ENCODE results near the gene TTN. TPM values are rescaled to one million over a fixed set of nuclear protein-coding genes. Genes with fewer than 3 reads are reported as not detected.

Gene TTN
- total and polyA plus RNA-seq, 3 donors from 2014 or later: 2.6 to 49.1 (median 30.8) TPM

DNA sequence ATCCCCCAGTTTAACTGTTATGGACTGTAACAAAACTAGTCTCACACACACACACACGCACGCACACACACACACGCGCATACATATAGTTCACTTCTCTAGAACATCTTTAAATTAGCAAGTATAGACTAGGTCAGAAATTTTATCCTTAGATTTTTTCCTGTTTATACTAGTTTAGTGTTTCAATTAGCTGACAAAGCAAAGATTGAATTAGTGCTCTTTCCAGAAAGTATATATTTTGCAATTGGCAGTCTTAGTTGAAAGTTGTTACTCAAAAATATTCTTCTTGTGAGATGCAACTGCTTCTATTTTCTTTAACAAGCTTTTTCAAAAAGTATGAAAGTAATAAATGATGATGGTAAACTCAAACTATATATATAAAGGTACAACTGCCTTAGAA, 304.5 kb downstream of the TTN start:
- no peak for DNase-seq
- H3K27ac ChIP-seq: no peak overlapping the region
- no peaks in the 10 kb centered on the region for H3K27me3 ChIP-seq
- no peak for TF ChIP-seq POLR2A (IDR thresholded peaks at IDR 0.05)
- TF ChIP-seq, protein P1, sequence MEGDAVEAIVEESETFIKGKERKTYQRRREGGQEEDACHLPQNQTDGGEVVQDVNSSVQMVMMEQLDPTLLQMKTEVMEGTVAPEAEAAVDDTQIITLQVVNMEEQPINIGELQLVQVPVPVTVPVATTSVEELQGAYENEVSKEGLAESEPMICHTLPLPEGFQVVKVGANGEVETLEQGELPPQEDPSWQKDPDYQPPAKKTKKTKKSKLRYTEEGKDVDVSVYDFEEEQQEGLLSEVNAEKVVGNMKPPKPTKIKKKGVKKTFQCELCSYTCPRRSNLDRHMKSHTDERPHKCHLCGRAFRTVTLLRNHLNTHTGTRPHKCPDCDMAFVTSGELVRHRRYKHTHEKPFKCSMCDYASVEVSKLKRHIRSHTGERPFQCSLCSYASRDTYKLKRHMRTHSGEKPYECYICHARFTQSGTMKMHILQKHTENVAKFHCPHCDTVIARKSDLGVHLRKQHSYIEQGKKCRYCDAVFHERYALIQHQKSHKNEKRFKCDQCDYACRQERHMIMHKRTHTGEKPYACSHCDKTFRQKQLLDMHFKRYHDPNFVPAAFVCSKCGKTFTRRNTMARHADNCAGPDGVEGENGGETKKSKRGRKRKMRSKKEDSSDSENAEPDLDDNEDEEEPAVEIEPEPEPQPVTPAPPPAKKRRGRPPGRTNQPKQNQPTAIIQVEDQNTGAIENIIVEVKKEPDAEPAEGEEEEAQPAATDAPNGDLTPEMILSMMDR (IDR thresholded peaks at IDR 0.05): no peak
- H3K4me3 ChIP-seq: no peak overlapping the region
- 89 to 97% methylated on average over 4 of the region's 4 CpGs for WGBS, 2 donors
- no peaks in the 10 kb centered on the region for H3K36me3 ChIP-seq (ENCODE audit: low read depth, missing control alignments)
- H3K9me3 ChIP-seq: no peaks in the 10 kb centered on the region
- no peaks in the 10 kb centered on the region for H3K4me1 ChIP-seq
- intact Hi-C loops (cut with DNase I; ENCODE audit: low total_unique reads): no loop called here

DNA sequence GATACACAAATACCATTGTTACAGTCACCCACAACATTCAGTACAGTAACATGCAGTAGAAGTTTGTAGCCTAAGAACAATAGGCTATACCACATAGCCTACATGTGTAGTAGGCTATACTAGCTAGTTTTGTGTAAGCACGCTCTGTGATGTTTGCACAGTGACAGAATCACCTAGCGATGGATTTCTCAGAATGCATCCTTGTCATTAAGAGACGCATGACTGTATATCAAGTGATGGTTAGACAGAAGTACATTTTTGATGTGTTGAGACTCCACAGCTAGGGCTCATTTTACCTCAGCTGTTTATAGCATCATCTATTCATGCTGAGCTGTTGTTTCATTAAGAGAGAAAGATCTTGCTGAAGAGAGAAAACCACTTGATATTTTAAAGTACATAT, 307.6 kb downstream of the TTN start:
- 94 to 100% methylated on average over 3 of the region's 3 CpGs for WGBS, 2 donors
- peaks cover 5% of the 10 kb centered on the region for H3K36me3 ChIP-seq (ENCODE audit: low read depth, missing control alignments)
- TF ChIP-seq, protein P1 (IDR thresholded peaks at IDR 0.05): no peak
- no peak for TF ChIP-seq POLR2A (IDR thresholded peaks at IDR 0.05)

DNA sequence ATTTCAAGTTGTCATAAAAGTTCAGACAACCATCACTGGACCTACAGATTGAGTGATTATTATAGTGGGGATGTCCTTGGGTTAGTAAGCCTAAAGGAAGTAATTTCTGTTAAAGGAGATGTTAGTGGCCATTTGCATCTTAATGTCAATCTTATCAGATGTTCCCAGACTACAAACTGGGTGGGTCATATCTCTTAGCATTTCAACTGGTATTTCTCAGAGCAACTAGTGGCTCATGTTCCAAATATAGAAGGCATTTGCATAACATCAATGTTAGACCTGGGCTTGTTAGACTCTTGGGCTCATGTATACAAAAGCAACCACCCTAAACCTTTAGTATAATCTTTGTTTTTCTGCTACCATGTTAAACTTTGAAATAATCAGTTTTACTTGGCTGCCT, 309.1 kb downstream of the TTN start:
- TF ChIP-seq, protein P1 (IDR thresholded peaks at IDR 0.05): no peak
- TF ChIP-seq POLR2A (IDR thresholded peaks at IDR 0.05): no peak
- peaks cover 5% of the 10 kb centered on the region for H3K4me1 ChIP-seq
- H3K27me3 ChIP-seq: no peaks in the 10 kb centered on the region
- intact Hi-C loops (cut with DNase I; ENCODE audit: low total_unique reads): no loop called here
- peaks cover 5% of the 10 kb centered on the region for H3K36me3 ChIP-seq (ENCODE audit: low read depth, missing control alignments)
- no peak overlapping the region for H3K27ac ChIP-seq
- no peaks in the 10 kb centered on the region for H3K9me3 ChIP-seq
- no peak overlapping the region for H3K4me3 ChIP-seq
- DNase-seq: no peak

More for the DNA sequence above, 307.6 kb downstream of the TTN start:
- H3K9me3 ChIP-seq: no peaks in the 10 kb centered on the region
- H3K4me3 ChIP-seq: no peak overlapping the region
- H3K27me3 ChIP-seq: no peaks in the 10 kb centered on the region
- no peak overlapping the region for H3K27ac ChIP-seq
- DNase-seq: no peak
- intact Hi-C loops (cut with DNase I; ENCODE audit: low total_unique reads): no loop called here
- peaks cover under 1% of the 10 kb centered on the region for H3K4me1 ChIP-seq

DNA sequence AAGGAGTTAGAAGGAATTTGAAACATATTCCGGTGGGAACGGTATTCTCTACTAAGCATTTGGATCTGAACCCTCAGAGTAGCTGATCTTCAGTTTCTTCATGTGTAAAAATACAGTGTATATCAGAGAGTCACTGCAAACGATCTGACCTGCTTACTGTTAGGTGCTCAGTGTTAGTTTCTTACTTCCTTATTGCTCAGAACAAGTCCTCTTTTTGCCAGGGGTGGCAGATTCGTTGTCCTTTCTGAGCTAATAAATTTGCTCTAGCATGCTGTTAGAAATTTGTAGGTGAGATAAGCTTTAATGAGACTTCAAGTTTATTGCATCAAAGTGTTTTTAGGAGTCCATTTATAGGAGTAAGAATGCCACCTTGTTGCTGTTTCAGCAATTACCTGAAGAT, 311.2 kb downstream of the TTN start:
- intact Hi-C loops (cut with DNase I; ENCODE audit: low total_unique reads): no loop called here
- Histone ChIP-seq H3K36me3 (ENCODE audit: low read depth, missing control alignments) (peaks cover 5% of the 10 kb centered on the region), H3K4me1 (peaks cover 5% of the 10 kb centered on the region), H3K27ac (no peak overlapping the region), H3K27me3 (no peaks in the 10 kb centered on the region), H3K4me3 (no peak overlapping the region), H3K9me3 (no peaks in the 10 kb centered on the region)
- TF ChIP-seq, protein P1 (IDR thresholded peaks at IDR 0.05): no peak
- no peak for TF ChIP-seq POLR2A (IDR thresholded peaks at IDR 0.05)
- DNase-seq: no peak
- 72 to 76% methylated on average over 4 of the region's 4 CpGs for WGBS, 2 donors

DNA sequence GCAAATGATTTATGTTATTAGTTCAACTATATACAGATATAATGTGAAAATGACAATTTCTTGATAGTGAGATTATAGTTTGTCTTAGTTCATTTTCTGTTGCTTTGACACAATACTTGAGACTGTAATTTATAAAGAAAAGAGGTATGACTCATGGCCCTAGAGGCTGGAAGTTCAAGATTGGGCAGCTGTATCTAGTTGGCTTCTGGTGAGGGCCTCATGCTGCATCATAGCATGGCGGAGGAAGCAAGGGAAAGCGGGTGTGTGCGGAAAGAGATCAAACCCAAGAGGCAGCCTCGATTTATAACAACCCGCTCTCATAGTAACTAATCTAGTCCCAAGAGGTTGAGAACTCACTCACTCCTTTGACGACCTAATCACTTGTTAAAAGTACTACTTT, 315.6 kb downstream of the TTN start:
- no peak for DNase-seq
- no peaks in the 10 kb centered on the region for H3K9me3 ChIP-seq
- peaks cover 5% of the 10 kb centered on the region for H3K4me1 ChIP-seq
- no peaks in the 10 kb centered on the region for H3K27me3 ChIP-seq
- TF ChIP-seq, protein P1 (IDR thresholded peaks at IDR 0.05): no peak
- TF ChIP-seq POLR2A (IDR thresholded peaks at IDR 0.05): no peak
- peaks cover 2% of the 10 kb centered on the region for H3K36me3 ChIP-seq (ENCODE audit: low read depth, missing control alignments)
- 84 to 96% methylated on average over 6 of the region's 6 CpGs for WGBS, 2 donors
- no peak overlapping the region for H3K4me3 ChIP-seq
- no peak overlapping the region for H3K27ac ChIP-seq
- intact Hi-C loops (cut with DNase I; ENCODE audit: low total_unique reads): no loop called here

Measured in testis (tissue), 3 donors.